Ureter (tissue), 1 donor: ENCODE measurements around the gene FREY1. TPM values are rescaled to one million over a fixed set of nuclear protein-coding genes. Genes with fewer than 3 reads are reported as not detected.

ENCODE experiments used
- DNase-seq: peaks from one replicate; pipeline ENCODE4 v3.0.0-alpha.2; 2020; ENCODE audit warnings: low spot score
- total RNA-seq: library from RNA; stranded (reverse); gene quantifications from one replicate; pipeline ENCODE4 v1.2.4, GENCODE V29; 2023
- donor health status: DM: yes; HTN: yes; CAD: no.

FREY1 gene
- total RNA-seq, 1 donor from 2014 or later, result 0.70 TPM

DNA sequence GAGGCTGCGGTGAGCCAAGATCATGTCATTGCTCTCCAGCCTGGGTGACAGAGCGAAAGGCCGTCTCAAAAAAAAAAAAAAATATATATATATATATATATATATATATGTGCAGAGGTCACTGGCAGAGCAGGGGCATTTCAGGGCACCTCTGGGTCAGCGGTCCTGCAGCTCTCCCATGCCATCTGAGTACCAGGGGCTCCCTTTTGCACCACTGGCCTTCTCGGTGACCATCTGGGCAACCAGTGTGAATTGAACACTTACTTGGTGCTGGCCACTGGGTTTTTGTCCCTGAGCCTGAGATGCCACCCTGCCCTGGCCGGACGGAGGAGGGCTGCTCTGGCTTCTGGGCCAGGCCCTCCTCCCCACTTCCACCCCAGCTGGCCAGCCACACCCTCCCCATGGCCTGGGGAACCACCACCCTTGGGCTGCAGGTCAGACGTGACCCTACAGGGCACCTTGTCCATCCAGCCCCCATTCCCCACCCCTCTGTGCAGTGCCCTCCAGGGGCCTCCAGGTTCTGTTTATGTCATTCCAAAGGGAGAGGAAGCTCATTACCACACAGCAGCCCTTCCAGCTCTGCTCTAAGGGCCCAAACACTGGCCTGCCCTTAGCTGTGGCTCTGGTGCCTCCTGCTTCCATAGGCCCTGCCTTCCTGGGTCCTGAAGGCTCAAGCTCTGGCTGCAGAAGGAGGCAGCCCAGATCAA is 11.4 kb downstream of the FREY1 start:
- no peak for DNase-seq

DNA sequence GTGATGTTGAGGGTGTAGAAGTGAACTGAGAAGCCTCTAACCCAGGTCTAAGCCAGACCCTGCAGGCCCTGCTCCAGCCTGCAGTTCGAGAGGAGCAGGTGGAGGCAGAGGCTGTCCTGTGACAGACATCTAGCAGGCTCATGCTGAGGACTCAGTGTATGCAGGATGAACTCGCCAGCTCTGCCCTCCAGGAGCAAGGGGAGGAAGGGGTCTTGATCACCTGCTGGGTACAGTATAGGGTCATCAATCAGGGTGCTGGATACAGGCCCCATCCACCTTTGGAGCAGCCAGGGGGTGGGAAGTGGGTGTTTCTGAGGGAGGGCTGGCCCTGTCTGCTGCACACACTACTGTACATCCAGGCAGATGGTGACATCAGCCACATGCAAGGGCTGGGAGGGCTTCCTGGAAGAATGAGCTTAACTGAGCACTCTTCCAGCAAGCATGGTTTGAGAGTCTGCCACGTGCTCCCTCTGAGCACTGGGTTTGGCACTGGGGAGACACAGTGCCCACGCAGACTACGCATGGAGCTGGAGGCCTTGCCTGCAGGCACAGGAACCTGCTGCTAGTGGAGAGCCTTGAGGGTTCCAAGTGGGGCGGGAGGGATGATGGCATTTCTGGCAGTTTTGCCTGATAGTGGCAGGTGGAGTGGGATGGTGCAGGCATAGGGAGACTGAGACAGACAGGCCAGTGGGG is 12.4 kb downstream of the FREY1 start:
- no peak for DNase-seq

DNA sequence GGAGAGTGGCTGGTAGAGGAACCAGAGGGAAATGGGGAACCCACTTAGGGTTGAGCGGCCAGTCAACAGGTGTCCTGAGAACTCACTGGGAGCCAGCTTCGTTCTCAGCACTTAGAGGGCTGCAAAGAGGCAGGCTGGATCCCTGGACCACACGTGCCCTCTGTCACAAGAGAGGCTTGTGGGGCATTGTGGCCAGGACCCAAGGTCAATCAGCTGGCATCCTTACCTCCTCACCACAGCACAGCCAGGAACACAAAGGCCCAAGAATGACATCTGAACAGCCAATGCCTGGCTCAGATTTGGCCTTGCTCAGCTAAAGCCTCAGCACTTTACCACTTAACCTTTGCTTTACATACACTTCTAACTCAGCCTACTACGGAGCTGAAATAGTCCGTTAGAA is 14.2 kb downstream of the FREY1 start:
- no peak for DNase-seq

GRCh38 chr11:45890886-45891550 is 16.1 kb downstream of the FREY1 start:
- DNase-seq, result no peak

DNA sequence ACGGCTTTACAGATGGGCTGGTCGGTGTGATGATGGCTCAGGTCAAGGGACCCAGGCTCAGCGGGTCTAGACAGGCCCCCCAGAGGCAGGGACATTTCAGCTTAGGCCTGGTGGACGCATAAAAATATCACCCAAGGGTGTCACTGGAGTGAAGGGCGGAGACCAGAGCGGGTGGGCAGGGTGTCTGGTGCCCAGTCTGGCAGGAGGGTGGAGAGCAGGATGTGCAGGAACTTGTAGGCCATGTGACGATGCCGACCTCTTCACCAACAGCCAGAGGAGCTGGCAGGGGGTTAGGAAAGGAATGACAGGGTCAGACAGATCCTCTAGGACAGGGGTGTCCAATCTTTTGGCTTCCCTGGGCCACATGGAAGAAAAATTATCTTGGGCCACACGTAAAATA is 17.1 kb downstream of the FREY1 start:
- DNase-seq, result no peak

GRCh38 chr11:45889555-45889954 is 17.5 kb downstream of the FREY1 start:
- DNase-seq, result no peak

GRCh38 chr11:45887587-45887986 is 19.5 kb downstream of the FREY1 start:
- no peak for DNase-seq

- no peak for DNase-seq
These were observed 20.1 kb downstream of the FREY1 start for GRCh38 chr11:45886816-45887520.

DNA sequence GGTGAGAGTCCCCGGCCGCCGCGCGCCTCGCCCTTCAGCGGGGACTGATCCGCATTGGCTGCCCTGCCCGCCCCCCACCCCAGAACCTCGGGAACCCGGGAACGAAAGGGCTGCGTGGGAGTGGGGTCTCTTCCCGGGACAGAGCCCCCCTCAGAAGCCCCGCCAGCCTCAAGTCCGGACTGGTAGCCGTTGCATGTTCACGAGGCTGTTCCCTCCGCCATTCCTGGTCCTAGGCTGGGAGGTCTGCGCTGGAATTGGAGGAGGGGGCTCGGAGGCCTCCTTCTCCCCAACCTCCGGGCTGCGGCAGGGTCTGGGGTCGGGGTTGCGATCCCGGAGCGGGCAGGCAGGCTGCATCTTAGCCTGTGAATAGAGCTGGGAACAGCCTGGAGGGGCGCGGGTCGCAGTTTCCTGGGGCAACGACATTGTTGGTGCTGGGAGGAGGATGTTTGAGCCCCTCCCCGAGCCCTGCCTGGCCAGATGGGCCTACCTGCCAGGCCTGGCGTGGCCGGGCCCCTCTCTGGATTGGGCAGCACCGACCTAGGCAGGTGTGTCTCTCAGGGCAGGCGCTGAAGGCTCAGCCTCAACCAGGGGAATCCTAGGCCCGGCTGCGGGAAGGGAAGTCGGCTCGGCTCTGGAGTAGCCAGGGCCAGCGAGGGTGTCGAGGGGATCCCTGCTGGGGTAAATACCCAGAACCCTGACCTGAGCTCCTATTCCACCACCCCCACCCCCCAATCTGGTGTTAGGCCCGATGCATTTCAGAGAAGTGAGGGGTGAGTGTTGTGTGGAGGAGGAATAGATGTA is 20.9 kb downstream of the FREY1 start:
- DNase-seq, result no peak

GRCh38 chr11:45885274-45885920 is 21.7 kb downstream of the FREY1 start, which contains the start of gene MAPK8IP1:
MAPK8IP1 (plus strand) TSS chr11:45885651; CDS start chr11:45885821, 170 bp downstream.
- DNase-seq, result no peak

GRCh38 chr11:45884596-45885185 is 22.4 kb downstream of the FREY1 start:
- no peak for DNase-seq

- DNase-seq, result no peak
These were observed 25.2 kb downstream of the FREY1 start for GRCh38 chr11:45881708-45882368.

DNA sequence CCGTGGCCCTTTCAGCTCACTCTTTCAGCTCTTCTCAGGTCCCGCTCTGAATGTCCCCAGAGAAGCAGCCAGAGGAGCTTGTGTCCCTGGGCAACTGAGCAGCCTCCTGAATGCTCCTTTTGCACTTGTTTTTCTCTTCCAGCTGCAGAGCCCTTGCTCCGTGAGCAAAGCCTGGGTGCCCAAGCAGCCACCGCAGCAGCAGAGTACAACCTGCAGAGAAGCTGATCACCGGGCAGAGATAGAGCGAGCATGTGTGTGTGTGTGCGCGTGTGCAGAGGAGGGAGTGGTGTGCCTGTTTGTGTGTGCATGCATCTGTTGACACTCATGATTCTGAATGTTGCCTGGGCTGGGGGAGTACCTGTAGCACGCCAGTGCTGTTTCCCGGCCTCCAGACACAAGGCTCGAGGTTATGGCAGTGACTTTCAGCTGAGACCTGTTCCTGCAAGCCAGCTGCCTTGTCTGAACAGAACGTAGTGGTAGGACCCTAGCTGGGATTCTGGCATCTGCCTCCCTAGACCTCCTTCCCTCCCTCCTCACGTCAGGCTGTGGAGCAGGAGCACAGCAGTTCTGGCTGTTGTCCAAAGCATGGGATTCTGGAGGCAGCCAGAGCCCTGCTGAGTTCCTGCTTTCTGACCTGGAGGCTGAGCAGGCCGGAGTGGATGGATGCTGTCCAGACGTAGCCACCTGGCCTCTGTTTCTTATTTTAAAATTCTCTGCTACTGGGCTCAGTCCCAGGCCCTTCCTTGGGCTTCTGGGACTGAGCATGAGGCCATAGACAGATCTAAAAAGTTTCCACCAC is 26.1 kb downstream of the FREY1 start:
- DNase-seq, result no peak

DNA sequence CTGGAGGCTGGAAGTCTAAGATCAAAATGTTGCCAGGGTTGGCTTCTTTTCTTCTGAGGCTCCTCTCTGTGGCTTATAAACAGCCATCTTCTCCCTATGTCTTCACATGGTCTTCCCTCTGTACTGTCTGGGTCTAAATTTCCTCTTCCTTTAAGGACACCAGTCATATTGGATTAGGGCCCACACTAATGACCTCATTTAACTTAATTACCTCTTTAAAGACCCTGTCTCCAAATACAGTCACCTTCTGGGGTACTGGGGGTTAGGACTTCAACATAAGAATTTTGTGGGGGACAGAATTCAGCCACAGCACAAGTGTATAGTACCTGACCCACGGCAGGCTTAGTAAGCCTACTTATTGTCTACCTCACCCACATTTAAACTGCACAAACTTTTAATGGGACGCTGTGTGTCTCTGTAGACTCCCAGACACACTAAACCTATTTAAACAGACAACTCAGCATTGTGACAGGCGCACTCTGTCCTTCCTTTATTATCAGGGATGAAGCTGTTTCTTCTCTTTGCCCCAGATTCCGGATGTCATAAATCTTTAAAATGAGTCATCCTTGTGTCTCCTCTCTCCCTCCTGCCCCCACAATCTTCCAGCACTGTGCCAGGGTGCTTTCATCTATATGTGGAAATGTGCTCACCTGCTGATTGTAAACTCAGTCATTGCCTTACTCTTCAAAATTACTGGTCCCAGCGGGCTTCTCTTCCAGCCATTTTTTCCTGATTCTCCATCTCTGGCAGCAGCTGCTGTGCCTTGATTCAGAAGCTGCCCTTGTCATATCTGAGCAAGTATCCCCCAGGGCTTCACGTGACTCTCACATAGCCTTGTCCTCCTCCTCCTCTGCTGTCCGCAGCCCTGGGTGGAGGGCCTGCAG is 27.0 kb downstream of the FREY1 start:
- DNase-seq, result no peak

GRCh38 chr11:45877845-45878244 is 29.2 kb downstream of the FREY1 start:
- DNase-seq, result no peak

- DNase-seq, result no peak
These were observed 29.9 kb downstream of the FREY1 start for GRCh38 chr11:45877221-45877620.

DNA sequence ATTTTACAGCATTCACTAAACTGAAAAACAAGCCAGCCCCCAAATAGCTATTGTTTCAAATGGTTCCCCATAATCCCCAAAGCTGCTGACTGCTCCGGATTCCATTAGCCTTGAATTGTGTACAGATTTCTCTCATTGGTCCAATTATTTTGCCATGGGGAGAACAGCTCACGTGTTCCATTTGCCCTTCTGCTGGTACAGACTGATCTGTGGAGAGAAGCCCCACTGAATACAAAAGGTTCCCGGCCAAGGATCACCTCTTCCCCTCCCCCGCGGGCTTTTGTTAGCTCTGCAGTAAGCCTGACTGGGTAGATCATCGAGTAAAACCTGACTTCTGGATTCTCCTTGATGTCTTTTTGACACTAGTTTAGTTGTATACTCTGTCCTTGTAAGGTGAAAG is 30.7 kb downstream of the FREY1 start:
- DNase-seq, result no peak
